Inflammatory macrophage (primary cell): ENCODE data around the gene TFF1.

Experiments
- DNase-seq, 2 donors: peaks; one replicate each; pipeline ENCODE4 v3.0.0-alpha.2; 2020 to 2022

The TFF1 gene

GRCh38 chr21:42360317-42360716, 6.0 kb downstream of the TFF1 start:
- peak in 1 of 2 donors; percentile 8 for DNase-seq

GRCh38 chr21:42358937-42359336, 7.4 kb downstream of the TFF1 start:
- no peak for DNase-seq

GRCh38 chr21:42358261-42358660, 8.1 kb downstream of the TFF1 start:
- no peak for DNase-seq

- DNase-seq = no peak
Observed at GRCh38 chr21:42357307-42357706, 9.0 kb downstream of the TFF1 start.

- DNase-seq = no peak
Observed at GRCh38 chr21:42356650-42357049, 9.7 kb downstream of the TFF1 start.

- no peak for DNase-seq
Observed at GRCh38 chr21:42356046-42356445, 10.3 kb downstream of the TFF1 start.

GRCh38 chr21:42353623-42354022, 12.7 kb downstream of the TFF1 start:
- DNase-seq = no peak

GRCh38 chr21:42352441-42353095, 13.8 kb downstream of the TFF1 start:
- DNase-seq = no peak

GRCh38 chr21:42351626-42352440, 14.5 kb downstream of the TFF1 start:
- no peak for DNase-seq

GRCh38 chr21:42350927-42351426, 15.4 kb downstream of the TFF1 start, which contains the start of gene TFF2:
Gene TFF2, minus strand, starts transcription at chr21:42350994. Its CDS starts 37 bp downstream, at chr21:42350957.
- no peak for DNase-seq

- DNase-seq = no peak
Observed at GRCh38 chr21:42350318-42350910, 15.9 kb downstream of the TFF1 start.

- DNase-seq = no peak
Observed at GRCh38 chr21:42349420-42350317, 16.7 kb downstream of the TFF1 start.

GRCh38 chr21:42348762-42349161, 17.6 kb downstream of the TFF1 start:
- DNase-seq = no peak

GRCh38 chr21:42347601-42348327, 18.6 kb downstream of the TFF1 start:
- no peak for DNase-seq

GRCh38 chr21:42346866-42347600, 19.3 kb downstream of the TFF1 start:
- no peak for DNase-seq

GRCh38 chr21:42346441-42346840, 19.9 kb downstream of the TFF1 start:
- DNase-seq = no peak

GRCh38 chr21:42344631-42345030, 21.7 kb downstream of the TFF1 start:
- DNase-seq = no peak

- DNase-seq = no peak
Observed at GRCh38 chr21:42343963-42344510, 22.3 kb downstream of the TFF1 start.

- DNase-seq = no peak
Observed at GRCh38 chr21:42343556-42343955, 22.8 kb downstream of the TFF1 start.

GRCh38 chr21:42343101-42343500, 23.2 kb downstream of the TFF1 start:
- no peak for DNase-seq
